ENCODE results near the gene RBM20.
"Not testable (repeated sequence)": the region's sequence is repeated elsewhere in the genome, so short reads cannot be mapped to it uniquely, and the experiment has no call there.

Gene RBM20

GRCh38 chr10:110706690-110707098 is 62.6 kb downstream of the RBM20 start:
- no peak for DNase-seq

- no peak for DNase-seq
Measured at GRCh38 chr10:110708776-110709443, 64.8 kb downstream of the RBM20 start.

- DNase-seq, result no peak
Measured at GRCh38 chr10:110709444-110709828, 65.3 kb downstream of the RBM20 start.

- DNase-seq, result no peak
Measured at GRCh38 chr10:110709964-110710587, 65.9 kb downstream of the RBM20 start.

GRCh38 chr10:110710621-110711020 is 66.5 kb downstream of the RBM20 start:
- DNase-seq, result no peak

GRCh38 chr10:110711382-110711781 is 67.2 kb downstream of the RBM20 start:
- DNase-seq, result no peak

GRCh38 chr10:110714356-110714755 is 70.2 kb downstream of the RBM20 start:
- no peak for DNase-seq

GRCh38 chr10:110717781-110718589 is 73.8 kb downstream of the RBM20 start:
- DNase-seq, result peak in 1 of 2 donors; percentile 38

GRCh38 chr10:110721406-110722038 is 77.4 kb downstream of the RBM20 start:
- no peak for DNase-seq

GRCh38 chr10:110723224-110723891 is 79.2 kb downstream of the RBM20 start:
- DNase-seq, result no peak

- DNase-seq, result peak in 1 of 2 donors; percentile 13
Measured at GRCh38 chr10:110724116-110724921, 80.2 kb downstream of the RBM20 start.

- no peak for DNase-seq
Measured at GRCh38 chr10:110724937-110725336, 80.8 kb downstream of the RBM20 start.

GRCh38 chr10:110725801-110726630 is 81.9 kb downstream of the RBM20 start:
- no peak for DNase-seq

- not testable (repeated sequence) for DNase-seq
Measured at GRCh38 chr10:110727785-110728184, 83.6 kb downstream of the RBM20 start.

- no peak for DNase-seq
Measured at GRCh38 chr10:110730345-110731050, 86.4 kb downstream of the RBM20 start.

- no peak for DNase-seq
Measured at GRCh38 chr10:110733218-110733952, 89.2 kb downstream of the RBM20 start.

- no peak for DNase-seq
Measured at GRCh38 chr10:110735620-110736027, 91.5 kb downstream of the RBM20 start.

GRCh38 chr10:110737886-110738634 is 93.9 kb downstream of the RBM20 start:
- DNase-seq, result no peak

- DNase-seq, result no peak
Measured at GRCh38 chr10:110739811-110740271, 95.7 kb downstream of the RBM20 start.
